DMS 273 treated with DMSO at 0.1 percent for 48 hours (cell line): ENCODE measurements around the gene G3BP2.
"Not testable (repeated sequence)": the region's sequence is repeated elsewhere in the genome, so short reads cannot be mapped to it uniquely, and the experiment has no call there.

Source experiments
- DNase-seq: peaks from one replicate; lab custom pipeline; 2025; lab: John Stamatoyannopoulos, UW

G3BP2 gene

GRCh38 chr4:75683482-75684155, 10.4 kb upstream of the G3BP2 start:
- no peak for DNase-seq

GRCh38 chr4:75679876-75680575, 6.8 kb upstream of the G3BP2 start:
- DNase-seq = no peak

GRCh38 chr4:75678965-75679364, 5.8 kb upstream of the G3BP2 start:
- no peak for DNase-seq

GRCh38 chr4:75678473-75678872, 5.3 kb upstream of the G3BP2 start:
- no peak for DNase-seq

GRCh38 chr4:75675004-75675531, 1.9 kb upstream of the G3BP2 start:
- DNase-seq = no peak

GRCh38 chr4:75673959-75674328, 733 bp upstream of the G3BP2 start:
- DNase-seq = no peak

GRCh38 chr4:75672461-75673026, 667 bp downstream of the G3BP2 start:
- peak; percentile 4 for DNase-seq

GRCh38 chr4:75671802-75672421, 1.3 kb downstream of the G3BP2 start:
- DNase-seq = no peak

GRCh38 chr4:75668596-75668995, 4.6 kb downstream of the G3BP2 start:
- DNase-seq = no peak

- DNase-seq = not testable (repeated sequence)
Measured at GRCh38 chr4:75667636-75668035, 5.6 kb downstream of the G3BP2 start.

GRCh38 chr4:75666299-75666698, 6.9 kb downstream of the G3BP2 start:
- DNase-seq = no peak

GRCh38 chr4:75664604-75665003, 8.6 kb downstream of the G3BP2 start:
- DNase-seq = not testable (repeated sequence)

GRCh38 chr4:75662626-75663025, 10.6 kb downstream of the G3BP2 start:
- DNase-seq = no peak

- DNase-seq = no peak
Measured at GRCh38 chr4:75660491-75660890, 12.7 kb downstream of the G3BP2 start.

- DNase-seq = no peak
Measured at GRCh38 chr4:75659512-75660031, 13.6 kb downstream of the G3BP2 start.

GRCh38 chr4:75658876-75659275, 14.3 kb downstream of the G3BP2 start:
- DNase-seq = no peak

- DNase-seq = no peak
Measured at GRCh38 chr4:75655562-75655961, 17.6 kb downstream of the G3BP2 start.

GRCh38 chr4:75654905-75655304, 18.3 kb downstream of the G3BP2 start:
- DNase-seq = no peak

GRCh38 chr4:75653845-75654503, 19.2 kb downstream of the G3BP2 start:
- no peak for DNase-seq

GRCh38 chr4:75644095-75644494, 29.1 kb downstream of the G3BP2 start:
- DNase-seq = no peak

- DNase-seq = no peak
Measured at GRCh38 chr4:75643651-75644050, 29.6 kb downstream of the G3BP2 start.

- no peak for DNase-seq
Measured at GRCh38 chr4:75639124-75639695, 34.0 kb downstream of the G3BP2 start.
